Coronary artery (tissue), 2 donors: ENCODE data around the gene FBXO40.

Experiments used
- DNase-seq: peaks from one replicate; pipeline ENCODE4 v3.0.0-alpha.2; 2017; ENCODE audit warnings: low spot score
- H3K27ac ChIP-seq, 2 donors: fragments of 200-600 bp; sonication (generic); one replicate each; pipeline ENCODE4 v1.5.1; 2016 to 2019
- H3K4me3 ChIP-seq: fragments of 200-600 bp; sonication (generic); 2 replicates; pipeline ENCODE4 v1.5.1; 2016; ENCODE audit warnings: mild to moderate bottlenecking, moderate library complexity
- CTCF ChIP-seq: fragments of 200-600 bp; sonication (generic); IDR thresholded peaks from one replicate; pipeline ENCODE4 v1.5.1; 2019; ENCODE audit warnings: antibody characterized with exemption

The FBXO40 gene

GRCh38 chr3:121621491-121621890, 28.3 kb downstream of the FBXO40 start:
- TF ChIP-seq CTCF: no peak
- H3K4me3 ChIP-seq: no peak overlapping the region
- no peak overlapping the region for H3K27ac ChIP-seq
- no peak for DNase-seq

- no peak overlapping the region for H3K27ac ChIP-seq
- no peak for DNase-seq
- no peak overlapping the region for H3K4me3 ChIP-seq
- no peak for TF ChIP-seq CTCF
Observed at GRCh38 chr3:121624147-121624899, 31.1 kb downstream of the FBXO40 start.

- no peak overlapping the region for H3K27ac ChIP-seq
- DNase-seq: no peak
- no peak overlapping the region for H3K4me3 ChIP-seq
- TF ChIP-seq CTCF: no peak
Observed at GRCh38 chr3:121626495-121626894, 33.3 kb downstream of the FBXO40 start.

- TF ChIP-seq CTCF: no peak
- Histone ChIP-seq H3K4me3 (no peak overlapping the region), H3K27ac (no peak overlapping the region)
- DNase-seq: no peak
Observed at GRCh38 chr3:121627211-121627610, 34.0 kb downstream of the FBXO40 start.

- TF ChIP-seq CTCF: no peak
- Histone ChIP-seq H3K4me3 (no peak overlapping the region), H3K27ac (no peak overlapping the region)
- DNase-seq: no peak
Observed at GRCh38 chr3:121627622-121628021, 34.4 kb downstream of the FBXO40 start.

GRCh38 chr3:121629601-121630000, 36.4 kb downstream of the FBXO40 start:
- Histone ChIP-seq H3K4me3 (no peak overlapping the region), H3K27ac (no peak overlapping the region)
- TF ChIP-seq CTCF: no peak
- no peak for DNase-seq

GRCh38 chr3:121630355-121630754, 37.2 kb downstream of the FBXO40 start:
- TF ChIP-seq CTCF: no peak
- Histone ChIP-seq H3K4me3 (no peak overlapping the region), H3K27ac (no peak overlapping the region)
- DNase-seq: no peak
